Inflammatory macrophage (primary cell): Measurements from ENCODE around the gene PCDH19.
"Not testable (repeated sequence)": the region's sequence is repeated elsewhere in the genome, so short reads cannot be mapped to it uniquely, and the experiment has no call there.

Experiments used
- DNase-seq, 2 donors: peaks; one replicate each; pipeline ENCODE4 v3.0.0-alpha.2; 2020 to 2022
- total RNA-seq, 18 experiments: gene quantifications; one replicate each; lab custom pipeline; 2026; ENCODE audit warnings: mixed read lengths in 6 of 18, inconsistent platforms in 2 of 18; lab: John Stamatoyannopoulos, UW

The PCDH19 gene
- total RNA-seq: 0 to 0.16 (median 0) reads per million in 18 experiments

- DNase-seq: no peak
These were observed at the start of gene PCDH19 for GRCh38 chrX:100409610-100410590. Gene PCDH19, minus strand, starts transcription at chrX:100410273. Its CDS starts 1,676 bp downstream, at chrX:100408597.

GRCh38 chrX:100449696-100450608 is 39.9 kb upstream of the PCDH19 start:
- DNase-seq: no peak

DNA sequence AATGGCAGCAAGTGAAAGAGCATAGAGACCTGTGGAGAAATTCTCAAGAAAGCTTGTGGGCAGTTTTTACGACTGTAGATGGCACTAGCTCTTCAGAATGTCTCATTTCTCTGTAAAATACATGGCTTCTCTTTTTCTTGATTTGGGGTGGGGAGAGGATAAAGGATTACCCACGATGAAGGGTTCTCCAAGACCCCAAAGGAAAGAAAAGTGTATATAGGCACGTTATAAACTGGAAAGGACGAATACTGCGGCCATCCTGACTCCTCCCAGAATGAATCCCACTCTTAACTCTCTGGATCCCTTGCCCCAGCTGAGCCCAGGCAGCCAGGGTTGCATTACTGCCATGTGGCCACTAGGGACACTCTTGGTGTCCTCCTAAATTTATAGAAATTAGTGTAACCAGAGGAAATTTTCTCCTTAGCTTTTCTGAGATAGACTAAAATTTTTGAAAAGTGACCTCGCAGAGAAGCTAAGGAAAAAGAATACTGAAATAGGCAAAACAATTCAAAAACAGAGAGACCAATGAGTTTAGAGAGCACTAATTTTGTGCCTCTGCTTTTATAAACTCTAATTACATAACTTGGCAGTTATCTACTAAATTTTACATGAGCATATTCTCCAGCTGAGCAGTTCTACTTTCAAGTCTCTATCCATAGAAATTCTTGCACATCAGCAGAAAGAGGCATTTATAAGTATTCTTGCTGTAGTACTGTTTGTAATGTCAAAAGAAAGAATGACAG is 37.8 kb upstream of the PCDH19 start:
- DNase-seq: peak in 1 of 2 donors; percentile 1

- DNase-seq: no peak
These were observed 35.5 kb upstream of the PCDH19 start for GRCh38 chrX:100445593-100445992.

- not testable (repeated sequence) for DNase-seq
These were observed 31.2 kb upstream of the PCDH19 start for GRCh38 chrX:100441321-100441720.

GRCh38 chrX:100440006-100440405 is 29.9 kb upstream of the PCDH19 start:
- DNase-seq: no peak

DNA sequence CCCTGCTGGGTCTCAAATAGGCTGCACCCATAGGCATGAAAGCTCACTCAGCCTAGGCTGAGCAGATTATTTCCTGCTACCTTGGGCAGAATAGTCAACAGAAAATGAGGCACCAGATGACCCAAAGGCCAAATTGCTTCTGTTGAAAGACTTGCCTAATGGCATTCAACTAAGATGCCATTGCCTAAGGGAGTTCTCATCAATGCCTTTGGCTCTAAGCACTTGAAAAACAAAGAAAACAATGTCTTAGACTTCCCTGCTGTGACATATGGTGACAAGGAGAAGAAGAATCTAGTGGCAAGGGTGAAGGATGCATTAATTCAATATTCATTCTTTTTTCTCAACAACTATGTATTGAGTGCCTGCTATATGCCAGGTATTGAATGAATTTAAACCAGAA is 25.7 kb upstream of the PCDH19 start:
- DNase-seq: no peak

GRCh38 chrX:100424012-100424411 is 13.9 kb upstream of the PCDH19 start:
- no peak for DNase-seq

- DNase-seq: no peak
These were observed 8.5 kb upstream of the PCDH19 start for GRCh38 chrX:100418556-100418955.

DNA sequence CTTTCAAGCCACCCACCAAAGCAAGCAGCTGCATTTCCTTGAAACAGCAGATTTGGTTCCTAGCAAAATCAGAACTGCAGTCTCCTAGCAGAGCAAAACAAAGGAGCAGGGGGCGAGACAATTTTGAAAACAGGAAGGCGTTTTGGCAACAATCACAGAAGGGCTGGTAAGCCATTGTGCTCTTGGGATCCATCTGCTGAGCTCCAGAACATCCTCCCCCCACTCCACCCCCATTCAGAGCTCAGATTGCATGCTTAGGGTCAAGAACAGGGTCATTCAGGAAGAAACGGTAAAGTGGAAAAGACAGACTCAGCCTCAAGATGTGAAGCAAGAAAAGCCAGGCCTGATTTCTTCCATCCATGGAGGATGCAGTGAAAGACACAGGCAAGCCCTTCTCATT is 7.6 kb upstream of the PCDH19 start:
- DNase-seq: no peak

DNA sequence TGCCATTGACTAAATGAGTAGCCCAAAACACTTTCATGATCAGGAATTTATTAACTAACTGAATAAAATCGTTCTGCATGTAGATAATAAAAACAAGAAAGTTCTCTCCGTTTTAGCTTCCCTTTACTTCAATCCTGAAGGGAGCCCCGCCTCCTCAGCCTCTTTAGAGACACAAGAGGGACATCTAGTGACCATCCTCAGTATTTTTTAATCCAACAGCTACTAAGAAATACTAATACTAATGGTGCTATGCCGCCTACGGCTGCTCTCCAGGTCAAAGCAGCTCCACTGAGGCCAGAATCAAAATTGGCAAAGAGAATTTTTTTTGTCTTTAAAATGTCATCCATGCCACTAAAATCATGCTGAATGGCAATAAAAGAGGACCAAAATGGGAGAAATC is 3.2 kb upstream of the PCDH19 start:
- DNase-seq: peak; percentile 43 to 48

DNA sequence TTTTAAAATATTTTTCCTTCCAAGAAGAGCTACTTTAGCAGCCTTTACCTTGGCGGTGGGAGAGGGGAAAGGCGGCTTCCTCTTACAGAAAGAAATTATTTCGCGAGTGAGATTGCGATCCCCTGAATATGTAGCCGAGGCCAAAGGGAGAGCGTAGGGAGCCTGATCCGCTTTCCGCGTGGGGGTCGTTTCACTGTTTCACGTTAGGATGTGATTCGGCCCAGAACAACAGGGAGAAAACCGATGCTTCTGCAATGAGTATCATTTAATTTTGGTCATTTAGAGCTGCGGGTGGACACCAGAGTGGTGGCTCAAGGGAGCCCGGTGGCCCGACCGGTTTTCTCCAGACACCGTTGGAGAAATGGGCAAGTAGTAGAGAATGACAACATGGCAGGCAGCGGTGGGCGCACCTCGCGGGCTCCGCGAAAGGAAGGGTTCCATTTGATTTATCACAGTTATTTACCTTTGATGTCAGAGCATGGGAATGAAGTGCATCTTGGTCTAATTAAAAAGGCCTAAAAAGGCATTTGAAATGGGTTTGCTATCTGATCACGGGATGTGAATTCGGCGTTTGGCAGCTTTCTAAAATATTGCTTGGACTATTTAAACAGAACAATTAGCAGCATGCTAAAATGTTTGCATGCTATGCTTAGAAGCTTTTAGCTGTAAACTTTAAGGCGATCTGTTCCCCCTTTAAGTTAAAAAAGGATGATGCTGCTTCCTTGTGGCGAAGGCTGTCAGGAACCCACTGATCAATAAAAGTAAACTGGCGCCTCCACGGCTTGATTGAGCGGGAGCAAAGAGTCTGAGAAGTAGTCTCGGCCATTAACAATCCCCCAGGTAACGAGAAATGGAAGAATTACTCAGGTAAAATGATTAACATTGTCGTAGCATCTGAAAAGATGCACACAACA is 2.0 kb upstream of the PCDH19 start:
- no peak for DNase-seq

- no peak for DNase-seq
These were observed 1.1 kb upstream of the PCDH19 start for GRCh38 chrX:100410901-100411801.

- no peak for DNase-seq
These were observed 1.1 kb downstream of the PCDH19 start for GRCh38 chrX:100408713-100409609.

GRCh38 chrX:100407784-100408712 is 2.0 kb downstream of the PCDH19 start:
- no peak for DNase-seq

DNA sequence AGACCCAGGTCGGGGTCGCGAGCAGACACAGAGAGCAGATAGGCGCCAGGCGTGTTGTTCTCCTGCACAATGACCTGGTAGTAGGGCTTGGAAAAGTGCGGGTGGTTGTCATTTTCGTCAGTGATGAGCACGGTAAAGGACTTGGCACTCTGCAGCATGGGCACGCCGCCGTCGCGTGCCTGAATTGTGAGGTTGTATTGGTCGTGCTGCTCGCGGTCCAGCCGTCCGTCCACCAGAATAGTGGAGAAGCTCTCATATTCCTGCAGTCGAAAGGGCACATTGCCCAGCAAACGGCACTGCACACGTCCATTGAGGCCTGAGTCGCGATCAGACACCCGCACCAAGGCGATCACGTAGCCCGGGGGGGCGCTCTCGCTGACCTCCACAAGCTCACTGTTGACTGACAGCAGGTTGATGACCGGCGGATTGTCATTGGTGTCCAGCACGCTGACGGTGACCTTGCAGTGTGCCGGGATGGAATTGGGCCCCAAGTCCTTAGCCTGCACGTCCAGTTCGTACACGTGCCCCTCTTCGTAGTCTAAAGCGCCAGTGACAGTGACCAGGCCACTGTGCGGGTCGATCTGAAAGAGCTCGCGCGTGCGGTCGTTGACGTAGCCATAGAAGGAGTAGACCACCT is 2.8 kb downstream of the PCDH19 start:
- no peak for DNase-seq

GRCh38 chrX:100405424-100405823 is 4.6 kb downstream of the PCDH19 start:
- no peak for DNase-seq
